Measurements from ENCODE around the gene NPPA. TPM values are rescaled to one million over a fixed set of nuclear protein-coding genes. Genes with fewer than 3 reads are reported as not detected.

NPPA gene
- total RNA-seq, 1 experiment from 2014 or later = not detected

GRCh38 chr1:11856698-11857097 is 9.1 kb upstream of the NPPA start:
- in situ Hi-C loops (cut with HindIII; ENCODE audit: low pct_unique_long_range_greater_than_20kb, low sequenced_read_pairs) = no loop called here
- DNase-seq (ENCODE audit: low read depth) = no peak

DNA sequence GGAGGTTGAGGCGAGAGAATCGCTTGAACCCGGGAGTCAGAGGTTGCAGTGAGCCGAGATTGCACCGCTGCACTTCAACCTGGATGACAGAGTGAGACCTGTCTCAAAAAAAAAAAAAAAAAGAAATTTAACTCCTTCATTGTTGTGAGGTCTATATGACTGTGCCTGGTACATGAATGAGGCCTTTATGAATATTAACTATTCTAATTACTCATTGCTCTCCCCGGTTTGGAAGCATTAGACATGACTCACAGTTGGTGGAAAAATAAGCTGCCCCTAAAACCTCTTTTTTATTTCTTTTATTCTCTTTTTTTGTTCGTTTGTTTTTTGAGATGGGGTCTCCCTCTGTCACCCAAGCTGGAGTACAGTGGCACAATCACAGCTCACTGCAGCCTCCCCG is 7.8 kb upstream of the NPPA start:
- DNase-seq (ENCODE audit: low read depth) = no peak
- in situ Hi-C loops (cut with HindIII; ENCODE audit: low pct_unique_long_range_greater_than_20kb, low sequenced_read_pairs) = no loop called here

GRCh38 chr1:11854519-11854918 is 6.9 kb upstream of the NPPA start:
- DNase-seq (ENCODE audit: low read depth) = no peak
- in situ Hi-C loops (cut with HindIII; ENCODE audit: low pct_unique_long_range_greater_than_20kb, low sequenced_read_pairs) = no loop called here

- in situ Hi-C loops (cut with HindIII; ENCODE audit: low pct_unique_long_range_greater_than_20kb, low sequenced_read_pairs) = no loop called here
These were observed 3.6 kb upstream of the NPPA start for GRCh38 chr1:11851180-11851579.

GRCh38 chr1:11850156-11850555 is 2.6 kb upstream of the NPPA start:
- in situ Hi-C loops (cut with HindIII; ENCODE audit: low pct_unique_long_range_greater_than_20kb, low sequenced_read_pairs) = no loop called here

More at GRCh38 chr1:11851180-11851579, 3.6 kb upstream of the NPPA start:
- DNase-seq (ENCODE audit: low read depth) = no peak

GRCh38 chr1:11848373-11848700 is 754 bp upstream of the NPPA start:
- in situ Hi-C loops (cut with HindIII; ENCODE audit: low pct_unique_long_range_greater_than_20kb, low sequenced_read_pairs) = no loop called here

More at GRCh38 chr1:11850156-11850555, 2.6 kb upstream of the NPPA start:
- DNase-seq (ENCODE audit: low read depth) = no peak

DNA sequence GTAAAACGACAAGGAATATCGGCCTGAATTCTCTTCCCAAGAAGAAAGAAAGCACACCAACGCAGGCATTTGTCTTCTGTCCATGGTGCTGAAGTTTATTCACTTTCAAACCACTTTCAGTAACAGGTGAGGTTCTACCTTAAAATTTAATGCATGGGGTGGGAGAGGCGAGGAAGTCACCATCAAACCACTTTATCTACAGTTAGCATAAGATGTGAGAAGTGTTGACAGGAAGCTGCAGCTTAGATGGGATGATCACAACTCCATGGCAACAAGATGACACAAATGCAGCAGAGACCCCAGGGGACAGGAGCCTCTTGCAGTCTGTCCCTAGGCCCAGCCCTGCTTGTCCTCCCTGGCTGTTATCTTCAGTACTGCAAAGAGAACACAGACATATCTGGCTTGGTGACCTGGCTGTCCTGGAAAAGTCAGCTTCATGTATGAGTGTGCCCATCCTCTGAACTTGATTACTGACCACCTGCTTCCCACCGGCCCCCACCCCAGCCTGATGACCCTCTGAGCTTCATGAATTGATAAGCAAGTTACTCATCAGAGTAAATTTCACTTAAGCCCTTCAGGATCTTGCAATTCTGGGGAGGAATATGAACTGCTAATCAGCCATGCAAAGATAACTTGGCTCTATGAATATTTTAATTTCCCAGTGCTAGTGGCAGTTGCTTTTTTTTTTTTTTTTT is 1.8 kb downstream of the NPPA start:
- in situ Hi-C loops (cut with HindIII; ENCODE audit: low pct_unique_long_range_greater_than_20kb, low sequenced_read_pairs) = no loop called here
- DNase-seq (ENCODE audit: low read depth) = peak; percentile 8

More at GRCh38 chr1:11848373-11848700, 754 bp upstream of the NPPA start:
- DNase-seq (ENCODE audit: low read depth) = no peak

DNA sequence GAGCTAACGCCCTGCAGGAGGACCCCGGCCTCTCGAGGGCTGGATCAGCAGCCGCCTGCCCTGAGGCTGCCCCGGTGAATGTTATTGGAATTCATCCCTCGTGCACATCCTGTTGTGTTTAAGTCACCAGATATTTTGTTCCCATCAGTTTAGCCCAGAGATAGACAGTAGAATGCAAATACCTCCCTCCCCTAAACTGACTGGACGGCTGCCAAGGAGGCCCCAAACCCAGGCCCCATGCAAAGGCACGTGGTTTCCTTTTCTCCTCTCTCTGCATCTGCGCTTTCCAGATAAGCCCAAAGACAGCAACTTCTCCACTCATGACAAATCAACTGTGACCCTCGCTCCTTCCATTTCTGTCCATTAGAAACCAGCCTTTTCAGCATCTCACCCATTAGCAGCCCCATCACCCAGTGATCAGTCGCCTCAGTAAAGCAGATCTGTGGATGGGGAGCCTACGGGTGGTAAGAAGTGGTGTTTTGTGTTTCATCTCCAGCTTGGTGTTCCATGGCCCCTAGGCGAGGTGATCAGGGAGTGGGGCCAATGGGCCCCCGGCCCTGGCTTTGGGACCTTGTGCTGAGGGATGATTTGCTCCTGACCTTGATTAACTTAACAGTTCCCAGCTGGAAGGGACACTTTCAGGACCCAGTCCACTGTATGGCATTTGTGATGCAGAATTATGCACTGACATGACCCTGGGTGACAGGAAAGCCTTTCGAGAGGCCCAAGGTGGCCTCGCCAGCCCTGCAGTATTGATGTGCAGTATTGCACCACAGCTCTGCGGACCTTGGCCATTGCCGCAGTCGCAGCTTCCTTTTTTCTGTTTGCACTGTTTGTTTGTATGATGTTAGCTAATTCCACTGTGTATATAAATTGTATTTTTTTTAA is 5.2 kb downstream of the NPPA start:
- in situ Hi-C loops (cut with HindIII; ENCODE audit: low pct_unique_long_range_greater_than_20kb, low sequenced_read_pairs) = no loop called here
- no peak for DNase-seq (ENCODE audit: low read depth)

DNA sequence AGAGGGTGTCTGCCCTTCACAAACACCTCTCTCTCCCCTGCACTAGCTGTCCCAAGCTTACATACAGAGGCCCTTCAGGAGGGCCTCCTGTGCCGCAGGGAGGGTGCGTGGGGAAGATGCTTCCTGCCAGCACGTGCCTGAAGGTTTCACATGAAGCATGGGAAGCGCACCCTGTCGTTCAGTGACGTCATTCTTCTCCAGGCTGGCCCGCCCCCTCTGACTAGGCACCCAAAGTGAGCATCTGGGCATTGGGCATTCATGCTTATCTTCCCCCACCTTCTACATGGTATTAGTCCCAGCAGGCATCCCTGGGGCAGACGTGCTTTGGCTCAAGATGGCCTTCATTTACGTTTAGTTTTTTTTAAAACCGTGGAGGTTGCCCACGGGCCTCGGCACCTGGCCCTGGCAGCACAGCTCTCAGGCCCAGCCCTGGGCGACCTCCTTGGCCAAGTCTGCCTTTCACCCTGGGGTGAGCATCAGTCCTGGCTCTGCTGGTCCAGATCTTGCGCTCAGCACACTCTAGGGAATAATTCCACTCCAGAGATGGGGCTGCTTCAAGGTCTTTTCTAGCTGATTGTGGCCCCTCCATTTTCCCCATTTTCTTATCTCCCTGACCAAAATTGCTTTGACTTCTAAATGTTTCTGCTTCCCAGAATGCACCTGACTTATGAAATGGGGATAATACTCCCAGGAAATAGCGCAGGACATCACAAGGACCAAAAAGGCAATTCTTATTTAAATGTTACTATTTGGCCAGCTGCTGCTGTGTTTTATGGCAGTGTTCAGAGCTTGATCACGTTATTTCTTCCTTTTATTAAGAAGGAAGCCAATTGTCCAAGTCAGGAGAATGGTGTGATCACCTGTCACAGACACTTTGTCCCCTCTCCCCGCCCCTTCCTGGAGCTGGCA is 6.1 kb downstream of the NPPA start:
- in situ Hi-C loops (cut with HindIII; ENCODE audit: low pct_unique_long_range_greater_than_20kb, low sequenced_read_pairs) = no loop called here

DNA sequence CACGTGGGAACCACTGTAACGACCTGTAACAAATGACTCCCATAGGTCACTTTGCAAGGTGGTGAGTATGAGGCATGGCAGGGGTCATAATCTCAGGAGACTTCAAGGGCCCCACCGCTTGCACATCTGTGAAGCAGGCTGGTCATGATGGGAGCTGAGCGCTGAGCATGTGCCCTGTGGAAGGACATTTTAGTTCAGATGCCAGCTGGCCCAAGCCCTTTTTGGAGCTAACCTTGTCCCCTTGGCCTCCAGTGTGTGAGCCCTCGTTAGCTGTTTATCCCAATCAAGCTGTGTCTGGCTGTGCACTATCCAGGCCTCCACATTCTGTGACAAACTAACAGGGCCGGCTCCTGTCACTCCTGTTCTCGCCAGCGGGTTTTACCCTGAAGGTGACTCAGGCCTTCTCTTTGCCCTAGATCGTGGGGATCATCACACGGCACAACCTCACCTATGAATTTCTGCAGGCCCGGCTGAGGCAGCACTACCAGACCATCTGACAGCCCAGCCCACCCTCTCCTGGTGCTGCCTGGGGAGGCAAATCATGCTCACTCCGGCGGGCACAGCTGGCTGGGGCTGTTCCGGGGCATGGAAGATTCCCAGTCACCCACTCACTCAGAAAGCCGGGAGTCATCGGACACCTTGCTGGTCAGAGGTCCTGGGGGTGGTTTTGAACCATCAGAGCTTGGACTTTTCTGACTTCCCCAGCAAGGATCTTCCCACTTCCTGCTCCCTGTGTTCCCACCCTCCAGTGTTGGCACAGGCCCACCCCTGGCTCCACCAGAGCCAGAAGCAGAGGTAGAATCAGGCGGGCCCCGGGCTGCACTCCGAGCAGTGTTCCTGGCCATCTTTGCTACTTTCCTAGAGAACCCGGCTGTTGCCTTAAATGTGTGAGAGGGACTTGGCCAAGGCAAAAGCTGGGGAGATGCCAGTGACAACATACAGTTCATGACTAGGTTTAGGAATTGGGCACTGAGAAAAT is 7.6 kb downstream of the NPPA start:
- in situ Hi-C loops (cut with HindIII; ENCODE audit: low pct_unique_long_range_greater_than_20kb, low sequenced_read_pairs) = no loop called here
- DNase-seq (ENCODE audit: low read depth) = no peak

More for the DNA sequence above, 6.1 kb downstream of the NPPA start:
- DNase-seq (ENCODE audit: low read depth) = no peak

- DNase-seq (ENCODE audit: low read depth) = peak; percentile 36
- in situ Hi-C loops (cut with HindIII; ENCODE audit: low pct_unique_long_range_greater_than_20kb, low sequenced_read_pairs) = no loop called here
These were observed 9.0 kb downstream of the NPPA start for GRCh38 chr1:11838349-11839272.

GRCh38 chr1:11837767-11838348 is 9.7 kb downstream of the NPPA start:
- in situ Hi-C loops (cut with HindIII; ENCODE audit: low pct_unique_long_range_greater_than_20kb, low sequenced_read_pairs) = no loop called here
- no peak for DNase-seq (ENCODE audit: low read depth)

GRCh38 chr1:11836955-11837766 is 10.4 kb downstream of the NPPA start:
- in situ Hi-C loops (cut with HindIII; ENCODE audit: low pct_unique_long_range_greater_than_20kb, low sequenced_read_pairs) = no loop called here
- DNase-seq (ENCODE audit: low read depth) = no peak

GRCh38 chr1:11835441-11836225 is 11.9 kb downstream of the NPPA start:
- in situ Hi-C loops (cut with HindIII; ENCODE audit: low pct_unique_long_range_greater_than_20kb, low sequenced_read_pairs) = no loop called here
- DNase-seq (ENCODE audit: low read depth) = no peak

- no peak for DNase-seq (ENCODE audit: low read depth)
- in situ Hi-C loops (cut with HindIII; ENCODE audit: low pct_unique_long_range_greater_than_20kb, low sequenced_read_pairs) = no loop called here
These were observed 13.7 kb downstream of the NPPA start for GRCh38 chr1:11833900-11834299.
